NCI-H1105 treated with DMSO at 0.1 percent for 48 hours (cell line): ENCODE results near the gene GPI.
"Not testable (repeated sequence)": the region's sequence is repeated elsewhere in the genome, so short reads cannot be mapped to it uniquely, and the experiment has no call there.

ENCODE experiments used
- DNase-seq: peaks from one replicate; lab custom pipeline; 2025; lab: John Stamatoyannopoulos, UW

GPI gene

DNA sequence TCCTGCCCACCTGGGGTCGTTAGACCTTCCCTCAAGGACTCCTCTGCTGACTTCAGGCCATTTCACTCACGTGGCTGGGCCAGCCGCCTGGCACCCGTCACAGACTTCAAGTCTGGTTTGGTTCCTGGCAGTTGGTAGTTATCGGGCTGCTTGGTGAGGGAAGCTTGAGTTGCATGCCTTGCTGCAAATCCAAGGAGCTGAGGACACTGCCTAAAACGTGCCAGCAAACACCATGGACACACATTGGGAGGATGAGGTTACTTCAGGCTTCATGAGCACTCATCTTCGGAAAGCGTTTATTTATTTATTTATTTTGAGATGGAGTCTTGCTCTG, 2.6 kb downstream of the GPI start:
- DNase-seq, result no peak

DNA sequence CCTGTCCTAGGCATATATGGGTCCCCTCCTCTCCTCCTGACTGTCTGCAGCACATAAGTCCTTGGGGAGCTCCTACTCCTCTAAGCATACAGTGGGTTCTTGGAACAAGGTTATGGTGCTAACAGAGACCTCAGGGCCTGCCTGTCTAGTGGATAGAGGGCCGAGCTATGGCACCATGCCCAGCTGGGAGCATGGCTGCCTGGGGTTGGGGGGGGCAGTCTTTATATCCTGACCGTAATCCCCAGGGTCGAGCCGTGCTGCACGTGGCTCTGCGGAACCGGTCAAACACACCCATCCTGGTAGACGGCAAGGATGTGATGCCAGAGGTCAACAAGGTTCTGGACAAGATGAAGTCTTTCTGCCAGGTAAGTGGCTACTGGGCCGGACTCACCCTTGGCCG, 3.3 kb downstream of the GPI start:
- DNase-seq, result no peak

- DNase-seq, result not testable (repeated sequence)
Measured at GRCh38 chr19:34369166-34369565, 4.2 kb downstream of the GPI start.

DNA sequence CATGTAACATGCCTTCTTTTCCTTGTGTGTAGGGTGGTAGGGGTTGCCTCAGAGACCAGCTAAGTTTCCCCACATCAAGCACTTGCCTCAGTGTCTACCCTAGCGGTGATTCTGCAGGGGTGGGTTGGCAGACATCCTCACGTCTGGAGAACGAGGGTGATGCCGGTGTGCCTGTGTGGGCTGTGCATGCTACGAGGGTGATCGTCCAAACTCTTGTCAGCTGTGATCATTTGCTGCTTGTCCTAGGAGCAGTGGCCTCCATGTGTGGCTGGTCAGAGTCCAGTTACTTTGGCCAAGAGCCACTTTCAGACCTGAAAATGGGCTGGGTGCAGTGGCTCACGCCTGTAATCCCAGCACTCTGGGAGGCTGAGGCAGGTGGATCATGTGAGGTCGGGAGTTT, 5.1 kb downstream of the GPI start:
- DNase-seq, result no peak

- no peak for DNase-seq
Measured at GRCh38 chr19:34370983-34371382, 6.0 kb downstream of the GPI start.

GRCh38 chr19:34373601-34374288, 8.7 kb downstream of the GPI start:
- DNase-seq, result no peak

GRCh38 chr19:34375598-34375997, 10.6 kb downstream of the GPI start:
- no peak for DNase-seq

GRCh38 chr19:34380639-34381241, 15.7 kb downstream of the GPI start:
- no peak for DNase-seq

DNA sequence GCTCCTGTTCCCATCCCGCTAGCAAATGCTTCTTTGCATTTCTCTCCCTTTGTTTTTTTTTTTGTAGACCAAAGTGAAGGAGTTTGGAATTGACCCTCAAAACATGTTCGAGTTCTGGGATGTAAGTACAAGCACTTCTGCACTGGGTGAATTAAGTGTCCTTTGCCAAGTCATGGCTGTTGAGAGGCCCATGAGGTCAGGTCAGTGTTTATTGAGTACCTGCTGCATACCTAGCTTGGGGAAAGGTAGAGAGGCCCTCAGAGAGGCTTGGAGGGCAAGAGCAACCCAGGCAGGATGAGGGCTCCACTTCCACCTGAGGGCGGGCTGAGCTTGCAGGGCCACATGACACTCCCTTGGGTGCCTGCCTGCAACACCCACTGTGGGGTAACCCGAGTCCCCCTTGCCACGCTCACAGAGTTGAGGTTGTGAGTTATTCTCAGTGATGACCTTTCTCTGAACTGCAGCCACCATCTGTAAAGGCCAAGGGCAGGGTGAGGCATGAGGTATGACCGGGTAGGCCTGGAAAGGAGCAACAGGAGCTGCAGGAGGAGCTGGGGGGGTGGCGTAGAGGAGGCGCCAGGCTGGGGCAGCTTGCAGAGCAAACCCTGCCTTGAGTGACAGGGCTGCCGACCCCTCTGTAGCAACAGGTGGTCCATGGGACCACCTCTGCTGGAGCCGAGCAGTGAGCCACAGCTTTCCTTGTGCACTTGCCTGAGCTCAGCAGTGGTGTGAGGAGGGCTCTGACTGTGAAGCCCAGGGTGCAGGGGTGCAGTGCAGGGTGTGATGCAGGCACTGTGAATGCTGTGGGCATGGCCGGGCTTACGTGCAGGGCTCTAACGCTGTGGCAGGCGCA, 16.6 kb downstream of the GPI start:
- DNase-seq, result no peak

DNA sequence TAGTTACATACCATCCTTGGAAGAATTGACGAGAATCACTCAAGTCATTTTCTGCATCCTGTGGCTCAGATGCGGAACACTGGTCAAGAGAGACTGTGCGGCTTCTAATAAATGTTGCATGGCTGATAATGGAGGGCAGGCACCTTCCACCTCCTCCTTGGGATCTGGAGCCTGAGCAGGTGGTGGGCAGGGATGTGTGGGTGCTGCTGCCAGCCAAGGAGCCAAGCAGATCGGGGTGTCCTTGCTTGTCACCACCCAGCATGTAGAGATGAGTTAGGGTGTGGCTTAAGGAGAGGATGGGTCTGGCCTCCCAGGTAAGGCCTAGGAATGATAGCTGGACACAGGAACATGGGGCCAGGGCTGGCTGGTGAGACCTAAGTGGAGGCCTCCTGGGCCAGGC, 17.5 kb downstream of the GPI start:
- no peak for DNase-seq

- DNase-seq, result no peak
Measured at GRCh38 chr19:34383599-34383998, 18.6 kb downstream of the GPI start.

DNA sequence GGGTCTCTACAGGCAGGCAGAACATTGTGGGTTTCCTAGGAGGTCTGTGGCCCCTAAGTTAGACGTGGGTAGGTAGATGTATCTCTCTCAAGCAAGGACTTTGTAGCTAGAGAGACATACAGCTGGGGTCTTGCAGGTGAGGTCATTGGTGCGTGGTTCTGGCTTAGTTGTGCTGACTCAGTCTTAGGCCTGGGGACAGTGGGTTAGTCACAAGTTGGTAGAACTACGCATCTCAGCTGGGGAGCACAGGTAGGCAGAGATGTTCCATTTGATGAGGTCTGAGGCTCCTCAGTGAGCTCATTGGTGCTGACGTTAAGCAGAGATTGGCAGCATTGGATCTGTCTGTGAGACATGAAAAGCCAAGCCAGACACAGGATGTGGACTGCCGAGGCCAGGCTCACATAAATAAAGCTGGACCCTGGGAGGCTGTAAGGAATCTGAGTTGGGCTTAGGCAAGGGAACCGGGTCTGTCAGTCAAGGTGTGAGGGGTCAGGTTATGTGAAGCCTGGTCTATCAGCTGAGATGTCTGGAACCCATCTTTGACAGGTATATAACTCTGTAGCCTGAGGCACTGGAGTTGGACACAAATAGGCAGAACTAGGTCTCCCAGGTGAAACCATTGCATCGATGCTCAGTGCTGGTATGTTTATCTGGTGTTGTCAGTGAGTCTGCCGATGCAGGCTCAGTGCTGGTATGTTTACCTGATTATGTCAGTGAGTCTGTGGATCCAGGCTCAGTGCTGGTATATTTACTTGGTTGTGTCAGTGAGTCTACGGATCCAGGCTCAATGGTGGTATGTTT, 21.8 kb downstream of the GPI start:
- DNase-seq, result no peak

- DNase-seq, result no peak
Measured at GRCh38 chr19:34387446-34387810, 22.4 kb downstream of the GPI start.

DNA sequence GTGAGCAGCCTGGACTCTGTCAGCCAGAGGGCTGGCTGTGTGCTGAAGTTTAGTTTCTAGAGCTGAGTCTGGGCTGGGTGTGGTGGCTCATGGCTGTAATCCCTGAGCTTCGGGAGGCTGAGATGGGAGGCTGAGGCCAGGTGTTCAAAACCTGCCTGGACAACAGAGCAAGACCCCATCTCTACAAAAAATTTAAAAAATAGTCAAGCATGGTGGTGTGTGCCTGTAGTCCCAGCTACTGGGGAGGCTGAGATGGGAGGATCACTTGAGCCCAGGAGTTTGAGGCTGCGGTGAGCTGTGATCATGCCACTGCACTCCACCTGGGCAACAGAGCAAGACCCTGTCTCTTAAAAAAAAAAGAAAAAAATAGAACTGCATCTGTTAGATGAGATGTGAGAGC, 23.7 kb downstream of the GPI start:
- DNase-seq, result not testable (repeated sequence)

DNA sequence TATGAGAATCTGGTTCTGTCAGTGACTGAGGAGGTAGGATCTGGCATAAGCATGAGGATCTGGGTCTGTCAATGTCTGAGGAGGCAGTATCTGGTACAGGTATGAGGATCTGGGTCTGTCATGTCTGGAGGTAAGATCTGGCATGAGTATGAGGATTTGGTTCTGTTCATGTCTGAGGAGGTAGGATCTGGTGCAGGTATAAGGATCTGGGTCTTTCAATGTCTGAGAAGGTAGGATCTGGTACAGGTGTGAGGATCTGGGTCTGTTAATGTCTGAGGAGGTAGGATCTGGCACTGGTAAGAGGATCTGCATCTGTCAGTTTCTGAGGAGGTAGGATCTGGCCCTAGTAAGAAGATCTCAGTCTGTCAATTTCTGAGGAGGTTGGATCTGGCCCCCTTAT, 26.8 kb downstream of the GPI start:
- DNase-seq, result no peak

GRCh38 chr19:34393031-34393430, 28.0 kb downstream of the GPI start:
- no peak for DNase-seq

DNA sequence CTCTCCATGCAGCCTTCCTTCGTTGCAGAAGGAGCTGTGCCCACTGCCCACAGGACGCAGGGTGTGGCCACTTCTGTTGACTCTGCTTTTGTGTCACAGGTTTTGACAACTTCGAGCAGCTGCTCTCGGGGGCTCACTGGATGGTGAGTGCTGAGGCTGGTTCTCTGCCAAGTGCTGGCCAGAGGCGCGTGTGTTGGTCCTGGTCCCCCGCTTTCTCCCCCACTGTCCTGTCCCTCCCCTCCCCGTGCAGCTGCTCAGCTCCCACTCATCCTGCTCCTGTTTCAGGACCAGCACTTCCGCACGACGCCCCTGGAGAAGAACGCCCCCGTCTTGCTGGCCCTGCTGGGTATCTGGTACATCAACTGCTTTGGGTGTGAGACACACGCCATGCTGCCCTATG, 28.6 kb downstream of the GPI start:
- DNase-seq, result no peak

- no peak for DNase-seq
Measured at GRCh38 chr19:34397853-34398252, 32.9 kb downstream of the GPI start.

GRCh38 chr19:34399886-34400285, 34.9 kb downstream of the GPI start:
- no peak for DNase-seq

- not testable (repeated sequence) for DNase-seq
Measured at GRCh38 chr19:34400844-34401243, 35.8 kb downstream of the GPI start.

DNA sequence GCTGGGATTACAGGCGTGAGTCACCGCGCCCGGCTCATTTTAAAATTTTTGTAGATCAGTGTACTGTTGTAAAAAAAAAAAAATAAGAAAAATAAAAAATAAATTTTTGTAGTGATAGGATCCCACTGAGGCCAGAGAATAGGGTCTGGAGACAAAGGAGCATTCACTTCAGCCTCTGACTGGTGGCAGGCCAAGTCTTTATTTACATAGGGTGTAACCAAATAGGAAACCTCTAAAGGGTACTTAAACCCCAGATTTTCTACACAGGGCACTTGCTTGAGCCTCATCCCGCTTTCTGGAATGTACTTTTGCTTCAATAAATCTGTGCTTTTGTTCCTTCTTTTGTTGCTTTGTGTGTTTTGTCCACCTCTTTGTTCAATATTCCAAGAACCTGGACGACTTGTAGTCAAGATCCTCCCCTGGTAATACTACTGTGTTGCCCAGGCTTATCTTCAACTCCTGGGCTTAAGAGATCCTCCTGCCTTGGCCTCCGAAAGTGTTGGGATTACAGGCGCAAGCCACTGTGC, 37.1 kb downstream of the GPI start:
- DNase-seq, result no peak

- no peak for DNase-seq
Measured at GRCh38 chr19:34403784-34404108, 38.8 kb downstream of the GPI start.
